KG1 (cell line): Measurements from ENCODE around the gene PCLO.
"Not testable (repeated sequence)": the region's sequence is repeated elsewhere in the genome, so short reads cannot be mapped to it uniquely, and the experiment has no call there.

Experiments
- DNase-seq: peaks from one replicate; lab custom pipeline; 2025; lab: John Stamatoyannopoulos, UW

The PCLO gene

GRCh38 chr7:82964150-82964882, 198.4 kb downstream of the PCLO start:
- DNase-seq, result no peak

- DNase-seq, result no peak
These were observed 201.4 kb downstream of the PCLO start for GRCh38 chr7:82961240-82961639.

GRCh38 chr7:82959528-82959927, 203.2 kb downstream of the PCLO start:
- no peak for DNase-seq

GRCh38 chr7:82957521-82957920, 205.2 kb downstream of the PCLO start:
- no peak for DNase-seq

GRCh38 chr7:82953324-82954027, 209.2 kb downstream of the PCLO start:
- no peak for DNase-seq

GRCh38 chr7:82950436-82950835, 212.2 kb downstream of the PCLO start:
- no peak for DNase-seq

- DNase-seq, result no peak
These were observed 217.2 kb downstream of the PCLO start for GRCh38 chr7:82945480-82945879.

- no peak for DNase-seq
These were observed 217.6 kb downstream of the PCLO start for GRCh38 chr7:82945056-82945455.

GRCh38 chr7:82932516-82932915, 230.2 kb downstream of the PCLO start:
- no peak for DNase-seq

- no peak for DNase-seq
These were observed 236.2 kb downstream of the PCLO start for GRCh38 chr7:82926477-82926876.

- DNase-seq, result no peak
These were observed 237.4 kb downstream of the PCLO start for GRCh38 chr7:82925331-82925730.

GRCh38 chr7:82906502-82906901, 256.2 kb downstream of the PCLO start:
- DNase-seq, result no peak

- DNase-seq, result no peak
These were observed 257.8 kb downstream of the PCLO start for GRCh38 chr7:82904871-82905270.

- not testable (repeated sequence) for DNase-seq
These were observed 261.6 kb downstream of the PCLO start for GRCh38 chr7:82901098-82901497.

- DNase-seq, result no peak
These were observed 265.2 kb downstream of the PCLO start for GRCh38 chr7:82897500-82897899.

- DNase-seq, result not testable (repeated sequence)
These were observed 268.3 kb downstream of the PCLO start for GRCh38 chr7:82894341-82894740.

- no peak for DNase-seq
These were observed 276.4 kb downstream of the PCLO start for GRCh38 chr7:82886324-82886723.

- DNase-seq, result no peak
These were observed 296.8 kb downstream of the PCLO start for GRCh38 chr7:82865856-82866255.

GRCh38 chr7:82859106-82859850, 303.4 kb downstream of the PCLO start:
- DNase-seq, result no peak

- no peak for DNase-seq
These were observed 311.6 kb downstream of the PCLO start for GRCh38 chr7:82851121-82851520.

GRCh38 chr7:82841828-82842227, 320.9 kb downstream of the PCLO start:
- no peak for DNase-seq

- DNase-seq, result no peak
These were observed 322.6 kb downstream of the PCLO start for GRCh38 chr7:82840061-82840460.

GRCh38 chr7:82839555-82839954, 323.1 kb downstream of the PCLO start:
- no peak for DNase-seq
